CD1c-positive myeloid dendritic cell (primary cell): ENCODE measurements around the gene APH1A.
A peak's percentile ranks its signal among the peaks of the same experiment; 100 is the strongest.
"Not testable (repeated sequence)": the region's sequence is repeated elsewhere in the genome, so short reads cannot be mapped to it uniquely, and the experiment has no call there.

Source experiments
- DNase-seq: peaks from one replicate; pipeline ENCODE4 v3.0.0-alpha.2; 2016; ENCODE audit errors: extremely low spot score

The APH1A gene

GRCh38 chr1:150268340-150268704, 494 bp downstream of the APH1A start:
- DNase-seq, result peak; percentile 50

GRCh38 chr1:150267896-150268295, 920 bp downstream of the APH1A start:
- no peak for DNase-seq

GRCh38 chr1:150263549-150263948, 5.3 kb downstream of the APH1A start:
- no peak for DNase-seq

- no peak for DNase-seq
Observed at GRCh38 chr1:150262388-150263320, 6.2 kb downstream of the APH1A start.

- no peak for DNase-seq
Observed at GRCh38 chr1:150261367-150261766, 7.4 kb downstream of the APH1A start.

GRCh38 chr1:150259758-150260669, 8.8 kb downstream of the APH1A start:
- DNase-seq, result no peak

GRCh38 chr1:150259217-150259616, 9.6 kb downstream of the APH1A start:
- no peak for DNase-seq

- DNase-seq, result no peak
Observed at GRCh38 chr1:150257624-150258585, 10.9 kb downstream of the APH1A start, which contains the start of gene CA14. CA14 (plus strand) TSS chr1:150257774; CDS start chr1:150258129, 355 bp downstream.

- peak; percentile 38 for DNase-seq
Observed at GRCh38 chr1:150256554-150257341, 12.1 kb downstream of the APH1A start.

- DNase-seq, result no peak
Observed at GRCh38 chr1:150256198-150256553, 12.6 kb downstream of the APH1A start.

GRCh38 chr1:150249936-150250335, 18.9 kb downstream of the APH1A start:
- DNase-seq, result no peak

GRCh38 chr1:150243003-150243402, 25.8 kb downstream of the APH1A start:
- DNase-seq, result no peak

- no peak for DNase-seq
Observed at GRCh38 chr1:150237746-150238145, 31.1 kb downstream of the APH1A start.

- not testable (repeated sequence) for DNase-seq
Observed at GRCh38 chr1:150237176-150237575, 31.6 kb downstream of the APH1A start.

GRCh38 chr1:150236614-150237100, 32.2 kb downstream of the APH1A start:
- no peak for DNase-seq

GRCh38 chr1:150235852-150236613, 32.8 kb downstream of the APH1A start, which contains the start of gene ANP32E:
ANP32E (minus strand) TSS chr1:150236112; CDS start chr1:150235786, 326 bp downstream.
- DNase-seq, result peak; percentile 96

- peak; percentile 47 for DNase-seq
Observed at GRCh38 chr1:150235294-150235851, 33.4 kb downstream of the APH1A start.

GRCh38 chr1:150234566-150235293, 34.1 kb downstream of the APH1A start:
- peak; percentile 84 for DNase-seq

- DNase-seq, result no peak
Observed at GRCh38 chr1:150234309-150234565, 34.6 kb downstream of the APH1A start.
